ENCODE measurements around the gene RASGEF1B.

The RASGEF1B gene

GRCh38 chr4:81471588-81472280, at the start of gene RASGEF1B:
Gene RASGEF1B (minus strand): TSS chr4:81471907. CDS start chr4:81459508, 12,399 bp downstream.
- peak; percentile 88 to 92 for DNase-seq (ENCODE audit: low read depth in 2 of 2)

DNA sequence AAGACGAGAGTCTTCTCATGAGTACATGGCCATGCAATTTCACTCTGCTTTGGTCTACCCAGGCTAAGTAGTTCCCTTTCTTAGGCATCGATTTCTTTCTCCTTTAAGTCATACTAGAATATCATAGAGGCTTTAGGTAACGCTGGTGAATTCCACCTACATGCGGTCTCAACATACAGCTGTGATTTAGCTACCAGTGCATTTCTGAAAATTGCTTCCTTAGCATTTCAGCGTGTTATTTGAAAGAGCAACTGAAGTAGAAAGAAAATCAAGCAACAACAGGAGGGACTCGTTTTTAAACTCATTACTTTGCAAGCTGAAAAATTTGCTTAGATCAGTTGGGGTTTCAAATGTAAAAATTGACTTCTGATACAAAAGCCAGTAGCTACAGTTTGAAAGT, 48.1 kb upstream of the RASGEF1B start:
- DNase-seq (ENCODE audit: low read depth in 2 of 2) = no peak

DNA sequence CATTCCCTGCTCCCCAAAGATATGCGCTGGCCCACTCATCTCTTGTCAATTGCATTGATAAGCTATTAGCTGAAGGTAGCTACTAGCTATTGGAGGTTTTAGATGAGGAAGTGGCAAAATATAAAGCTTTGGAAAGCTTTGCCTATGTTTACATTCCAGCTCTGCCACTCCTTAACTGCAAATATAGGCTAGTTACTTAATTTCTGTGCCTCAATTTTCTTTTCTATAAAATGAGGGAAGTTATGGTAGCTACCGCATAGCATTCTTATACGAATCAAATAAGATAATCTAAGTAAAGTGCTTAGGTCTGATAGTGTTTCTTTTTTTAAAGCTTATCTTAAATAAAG, 47.7 kb upstream of the RASGEF1B start:
- DNase-seq (ENCODE audit: low read depth in 2 of 2) = no peak

DNA sequence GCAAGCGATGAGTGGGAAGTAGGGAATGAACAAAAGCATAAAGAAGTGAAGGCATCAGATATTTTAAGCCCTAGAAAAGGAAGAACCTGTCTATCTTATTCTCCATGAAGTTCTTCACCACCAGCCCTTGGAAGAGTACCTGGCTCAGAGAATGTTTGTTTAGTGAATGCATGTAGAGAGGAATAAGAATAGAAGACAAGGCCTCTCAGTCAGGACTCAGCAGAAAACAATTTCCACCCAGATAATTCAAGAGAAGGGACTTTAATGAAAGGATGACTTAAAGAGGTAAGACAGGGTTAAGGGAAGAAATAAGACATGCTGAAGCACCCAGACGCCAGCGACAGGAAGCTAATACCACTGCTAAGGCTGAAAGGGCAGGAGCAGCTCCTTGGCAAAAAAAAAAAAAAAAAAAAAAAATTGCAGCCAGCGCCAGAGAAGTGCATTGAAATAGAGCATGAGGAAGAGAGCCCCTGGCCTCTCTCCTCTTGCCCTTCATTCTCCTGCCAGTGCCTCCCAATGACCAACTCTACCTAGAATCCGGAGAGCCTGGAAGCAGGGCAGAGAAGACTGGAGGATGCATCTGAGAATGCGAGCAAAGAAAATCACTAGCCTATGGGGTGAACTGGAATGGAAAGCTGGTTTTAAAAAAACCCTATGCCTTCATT, 47.2 kb upstream of the RASGEF1B start:
- DNase-seq (ENCODE audit: low read depth in 2 of 2) = no peak

GRCh38 chr4:81516241-81516640, 44.5 kb upstream of the RASGEF1B start:
- no peak for DNase-seq (ENCODE audit: low read depth in 2 of 2)

- no peak for DNase-seq (ENCODE audit: low read depth in 2 of 2)
These were observed 41.2 kb upstream of the RASGEF1B start for GRCh38 chr4:81512757-81513501.

- no peak for DNase-seq (ENCODE audit: low read depth in 2 of 2)
These were observed 40.5 kb upstream of the RASGEF1B start for GRCh38 chr4:81512001-81512756.

DNA sequence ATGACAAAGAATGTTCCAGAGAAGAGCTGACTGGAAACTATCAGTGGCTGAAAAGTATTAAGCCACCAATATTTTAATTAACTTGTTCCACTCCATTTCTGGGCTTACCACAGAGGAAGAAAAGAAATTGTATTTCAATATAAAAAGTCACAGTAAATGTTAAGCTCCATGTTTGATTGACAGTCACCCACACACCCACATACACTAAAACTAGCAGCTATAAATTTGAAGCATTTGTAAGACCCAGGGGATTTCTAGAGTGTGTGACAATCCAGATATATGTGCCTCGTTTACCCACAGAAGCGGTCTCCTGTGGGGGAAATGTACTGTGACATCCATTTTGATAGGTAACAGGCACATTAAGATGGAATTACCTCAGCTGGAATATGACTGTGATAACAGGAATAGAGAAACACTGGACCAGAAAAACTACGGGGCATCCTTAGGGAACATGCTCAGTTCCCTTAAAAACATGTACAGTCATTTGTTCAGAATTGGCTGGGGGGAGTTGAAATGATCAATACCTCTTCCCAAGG, 39.0 kb upstream of the RASGEF1B start:
- DNase-seq (ENCODE audit: low read depth in 2 of 2) = no peak

- DNase-seq (ENCODE audit: low read depth in 2 of 2) = no peak
These were observed 38.1 kb upstream of the RASGEF1B start for GRCh38 chr4:81509822-81510221.

GRCh38 chr4:81509191-81509590, 37.5 kb upstream of the RASGEF1B start:
- DNase-seq (ENCODE audit: low read depth in 2 of 2) = no peak

DNA sequence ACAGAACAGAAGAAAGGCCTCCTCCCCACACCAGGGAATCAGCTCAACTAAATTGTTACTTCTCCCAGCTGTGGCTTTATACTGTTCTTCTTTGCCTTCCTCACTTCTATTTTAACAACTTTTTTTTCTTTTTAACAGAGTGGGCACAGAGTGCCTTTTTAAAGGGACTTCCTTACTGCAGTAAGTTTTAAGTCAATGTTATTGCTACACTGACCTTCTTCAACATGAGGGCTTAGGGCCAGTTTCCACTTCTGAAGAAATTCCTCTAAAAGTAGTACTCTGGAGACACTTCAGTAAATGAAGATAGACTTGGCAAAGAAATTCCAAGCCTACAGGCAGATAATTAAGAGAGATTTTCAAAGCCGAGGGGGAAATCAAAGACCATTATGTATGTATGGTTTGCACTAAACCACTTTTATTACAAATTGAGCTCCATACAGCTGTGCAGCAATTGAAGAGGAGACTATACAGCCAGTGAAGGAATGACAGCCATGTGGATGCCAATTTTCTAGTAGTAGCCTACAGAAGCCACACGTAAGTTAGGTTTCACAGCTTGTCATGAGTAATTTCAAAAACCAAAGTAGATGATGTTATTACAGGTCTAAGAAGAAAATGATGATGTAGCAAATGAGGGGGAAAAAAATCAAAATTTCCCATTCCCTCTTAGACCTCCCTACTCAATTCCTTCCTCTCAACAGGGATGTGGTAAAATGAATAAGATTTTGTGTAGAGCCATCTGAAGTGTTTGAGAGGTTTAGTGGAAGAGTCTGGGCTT, 36.9 kb upstream of the RASGEF1B start:
- no peak for DNase-seq (ENCODE audit: low read depth in 2 of 2)

GRCh38 chr4:81507530-81507929, 35.8 kb upstream of the RASGEF1B start:
- no peak for DNase-seq (ENCODE audit: low read depth in 2 of 2)

GRCh38 chr4:81506731-81507130, 35.0 kb upstream of the RASGEF1B start:
- no peak for DNase-seq (ENCODE audit: low read depth in 2 of 2)

GRCh38 chr4:81505726-81506125, 34.0 kb upstream of the RASGEF1B start:
- no peak for DNase-seq (ENCODE audit: low read depth in 2 of 2)

- peak in 1 of 2 donors; percentile 16 for DNase-seq (ENCODE audit: low read depth in 2 of 2)
These were observed 33.4 kb upstream of the RASGEF1B start for GRCh38 chr4:81505004-81505598.

GRCh38 chr4:81504112-81505003, 32.7 kb upstream of the RASGEF1B start:
- no peak for DNase-seq (ENCODE audit: low read depth in 2 of 2)

DNA sequence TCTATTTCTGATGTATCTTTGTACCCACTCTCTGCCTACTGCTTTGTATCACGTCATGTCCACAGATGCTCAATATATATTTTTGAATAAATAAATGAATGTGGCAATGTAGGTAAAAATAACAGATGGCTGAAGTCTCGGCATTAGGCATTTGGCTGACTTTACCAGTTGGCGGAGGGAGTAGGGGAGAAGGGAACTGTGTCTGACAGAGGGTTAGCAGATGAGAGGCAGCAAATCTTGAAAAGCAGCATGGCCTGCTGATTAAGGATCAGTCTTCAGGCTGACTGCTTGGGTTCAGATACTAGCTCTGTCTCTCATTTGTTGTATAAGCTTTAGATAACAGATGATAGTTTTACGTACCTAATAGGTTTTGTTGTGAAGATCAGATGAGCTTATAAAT, 31.9 kb upstream of the RASGEF1B start:
- no peak for DNase-seq (ENCODE audit: low read depth in 2 of 2)

DNA sequence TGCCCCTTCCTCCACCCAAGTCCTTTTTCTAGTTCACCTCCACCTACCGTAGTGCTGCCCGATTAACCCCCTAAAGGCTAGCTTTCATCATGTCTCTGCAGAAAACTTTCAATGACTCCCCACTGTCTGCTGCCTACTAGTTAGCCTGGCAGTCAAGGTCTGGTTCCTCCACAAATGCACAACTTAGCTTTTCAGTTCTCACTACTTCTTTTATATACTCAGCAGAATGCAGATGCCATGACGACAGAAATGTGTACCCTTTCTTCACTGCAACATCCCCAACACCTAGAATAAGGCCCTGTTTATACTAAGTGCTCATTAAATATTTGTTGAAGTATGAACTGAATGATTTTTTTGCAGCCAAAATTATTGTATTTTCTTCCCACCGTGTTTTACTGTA, 30.9 kb upstream of the RASGEF1B start:
- no peak for DNase-seq (ENCODE audit: low read depth in 2 of 2)

GRCh38 chr4:81499840-81500239, 28.1 kb upstream of the RASGEF1B start:
- no peak for DNase-seq (ENCODE audit: low read depth in 2 of 2)

All from stimulated activated CD4-positive, alpha-beta T cell treated with anti-CD3 and anti-CD28 coated beads, Interleukin-1b, Interleukin-23, amount 100 ng/mL, for 1 hour (primary cell).